Trophoblast cell (in vitro differentiated cells and primary cell): ENCODE results near the gene DOCK2.

Source experiments
- DNase-seq, 2 donors: peaks; one replicate each; pipeline ENCODE4 v3.0.0-alpha.2; 2016
- H2AFZ ChIP-seq: 2 replicates; pipeline ENCODE4 v1.6.1; 2013; ENCODE audit warnings: low read length, moderate library complexity, mild to moderate bottlenecking; ENCODE audit not compliant: insufficient read depth, poor library complexity
- H2AK5ac ChIP-seq: 2 replicates; pipeline ENCODE4 v1.6.1; 2013; ENCODE audit warnings: mild to moderate bottlenecking, low read length
- H2BK120ac ChIP-seq: 2 replicates; pipeline ENCODE4 v1.6.1; 2013; ENCODE audit warnings: low read length, mild to moderate bottlenecking, moderate library complexity; ENCODE audit not compliant: insufficient read depth, poor library complexity
- H2BK12ac ChIP-seq: 2 replicates; pipeline ENCODE4 v1.6.1; 2013; ENCODE audit warnings: mild to moderate bottlenecking, low read length, moderate library complexity
- H2BK5ac ChIP-seq: 2 replicates; pipeline ENCODE4 v1.6.1; 2013; ENCODE audit warnings: low read length, low read depth, moderate library complexity, mild to moderate bottlenecking; ENCODE audit not compliant: poor library complexity
- H3K14ac ChIP-seq: 2 replicates; pipeline ENCODE4 v1.6.1; 2013; ENCODE audit warnings: mild to moderate bottlenecking, low read length
- H3K18ac ChIP-seq: 2 replicates; pipeline ENCODE4 v1.6.1; 2013; ENCODE audit warnings: mild to moderate bottlenecking, low read length
- H3K23ac ChIP-seq: 2 replicates; pipeline ENCODE4 v1.6.1; 2013; ENCODE audit warnings: low read length
- H3K27ac ChIP-seq: 2 replicates; pipeline ENCODE4 v1.5.1; 2013; ENCODE audit warnings: low read depth, mild to moderate bottlenecking, inconsistent platforms, low read length, moderate library complexity
- H3K27me3 ChIP-seq: 2 replicates; pipeline ENCODE4 v1.6.1; 2013; ENCODE audit warnings: inconsistent platforms, mild to moderate bottlenecking, low read length, moderate library complexity; ENCODE audit not compliant: insufficient read depth
- H3K36me3 ChIP-seq, 2 experiments: 1 replicate in 1 of 2; 2 replicates in 1 of 2; pipeline ENCODE4 v1.6.1; 2013; ENCODE audit warnings: low read length in 2 of 2, mild to moderate bottlenecking in 2 of 2, moderate library complexity in 1 of 2; ENCODE audit not compliant: insufficient read depth in 2 of 2, control insufficient read depth in 1 of 2
- H3K4ac ChIP-seq: 2 replicates; pipeline ENCODE4 v1.6.1; 2013; ENCODE audit warnings: low read depth, mild to moderate bottlenecking, low read length, moderate library complexity
- H3K4me1 ChIP-seq, 2 experiments: 1 replicate in 1 of 2; 2 replicates in 1 of 2; pipeline ENCODE4 v1.6.1; 2013; ENCODE audit warnings: low read length in 2 of 2, mild to moderate bottlenecking in 2 of 2, moderate library complexity in 1 of 2; ENCODE audit not compliant: insufficient read depth in 2 of 2, control insufficient read depth in 1 of 2
- H3K4me2 ChIP-seq: 2 replicates; pipeline ENCODE4 v1.6.1; 2013; ENCODE audit warnings: inconsistent platforms, mild to moderate bottlenecking, low read length, moderate library complexity
- H3K4me3 ChIP-seq: 2 replicates; pipeline ENCODE4 v1.5.1; 2013; ENCODE audit warnings: mild to moderate bottlenecking, low read depth, low read length, inconsistent platforms
- H3K79me1 ChIP-seq: one replicate; pipeline ENCODE4 v1.6.1; 2013; ENCODE audit warnings: low read length
- H3K79me2 ChIP-seq: 2 replicates; pipeline ENCODE4 v1.6.1; 2013; ENCODE audit warnings: low read length, mild to moderate bottlenecking; ENCODE audit not compliant: control insufficient read depth, insufficient read depth, poor library complexity
- H3K9ac ChIP-seq: 2 replicates; pipeline ENCODE4 v1.6.1; 2013; ENCODE audit warnings: mild to moderate bottlenecking, low read length
- H3K9me3 ChIP-seq: 2 replicates; pipeline ENCODE4 v1.6.1; 2013; ENCODE audit warnings: low read depth, mild to moderate bottlenecking, control low read depth, inconsistent platforms, low read length; ENCODE audit not compliant: insufficient read depth
- H4K12ac ChIP-seq: 2 replicates; pipeline ENCODE4 v1.6.1; 2013; ENCODE audit warnings: low read depth, mild to moderate bottlenecking, low read length, moderate library complexity
- H4K8ac ChIP-seq: 2 replicates; pipeline ENCODE4 v1.6.1; 2013; ENCODE audit warnings: low read depth, mild to moderate bottlenecking, low read length, moderate library complexity
- H4K91ac ChIP-seq: one replicate; pipeline ENCODE4 v1.6.1; 2013; ENCODE audit warnings: low read depth, mild to moderate bottlenecking, low read length, moderate library complexity
- WGBS: extraction: QIAGEN DNeasy Blood & Tissue Kit; methylation state at CpG from one replicate; pipeline ENCODE4 v1.1.7; 2013; ENCODE audit warnings: missing lambda C conversion rate; ENCODE audit not compliant: insufficient read length, insufficient coverage; ENCODE audit errors: extremely low coverage; 5-methylcytosine and 5-hydroxymethylcytosine counted together

The DOCK2 gene

DNA sequence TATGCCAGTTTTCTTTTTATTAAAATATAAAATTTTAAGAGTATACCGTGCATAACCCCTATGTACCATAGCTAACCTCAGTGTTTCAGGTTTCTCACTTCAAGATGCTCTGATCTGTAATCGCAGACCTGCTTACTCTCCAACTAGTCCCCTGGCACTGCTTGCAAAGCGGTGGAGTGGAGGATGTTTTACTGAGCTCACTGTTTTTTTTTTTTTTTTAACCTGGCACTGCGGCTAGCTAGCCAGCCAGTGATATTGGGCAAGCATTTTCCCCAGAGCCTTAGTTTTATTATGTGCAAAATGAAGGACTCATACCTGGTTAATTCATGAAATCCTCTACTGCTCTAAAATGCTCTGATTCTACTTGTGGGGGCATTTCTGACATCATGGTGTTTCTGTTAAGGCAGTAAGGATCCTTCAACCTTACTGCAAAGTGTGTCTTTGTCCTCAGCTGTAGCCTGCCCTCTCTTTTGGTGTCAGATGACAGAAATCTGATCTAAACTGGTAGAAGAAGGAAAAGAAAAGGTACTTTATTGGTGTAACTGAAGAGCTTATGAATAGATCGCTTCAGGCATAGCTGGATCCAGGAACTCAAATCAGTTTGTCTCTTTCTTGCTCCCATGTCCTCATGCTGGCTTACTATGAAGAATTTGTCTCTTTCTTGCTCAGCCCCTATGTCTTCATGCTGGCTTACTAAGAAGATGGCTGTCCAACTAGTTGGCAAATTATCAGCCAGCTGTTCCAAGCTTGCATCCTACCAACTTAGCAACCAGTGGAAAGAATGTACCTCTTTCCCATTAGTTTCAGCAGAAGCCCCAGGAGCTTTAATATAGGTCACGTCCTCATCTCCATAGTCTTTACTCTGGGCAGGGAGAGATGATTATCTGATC lies 59.8 kb downstream of the DOCK2 start:
- H2AK5ac ChIP-seq = no peak overlapping the region
- H3K14ac ChIP-seq = no peak overlapping the region
- no peak overlapping the region for H3K27ac ChIP-seq
- H3K4me3 ChIP-seq = no peak overlapping the region
- no peaks in the 10 kb centered on the region for H3K36me3 ChIP-seq
- no peaks in the 10 kb centered on the region for H3K79me1 ChIP-seq
- H2AFZ ChIP-seq = no peak overlapping the region
- H3K4me2 ChIP-seq = no peak overlapping the region
- H3K23ac ChIP-seq = no peak overlapping the region
- no CpG with 5 or more reads among the region's 6 CpGs for WGBS
- no peak overlapping the region for H3K18ac ChIP-seq
- H3K79me2 ChIP-seq = no peaks in the 10 kb centered on the region
- H2BK12ac ChIP-seq = no peak overlapping the region
- H4K91ac ChIP-seq = no peak overlapping the region
- no peaks in the 10 kb centered on the region for H3K27me3 ChIP-seq
- no peak overlapping the region for H4K8ac ChIP-seq
- H3K9me3 ChIP-seq = no peaks in the 10 kb centered on the region
- H3K9ac ChIP-seq = no peak overlapping the region
- H3K4me1 ChIP-seq = peaks cover 0 to 5% of the 10 kb centered on the region in 2 experiments
- no peak overlapping the region for H3K4ac ChIP-seq
- peak in 1 of 2 donors; percentile 28 for DNase-seq
- H2BK120ac ChIP-seq = no peak overlapping the region
- H4K12ac ChIP-seq = no peak overlapping the region
- H2BK5ac ChIP-seq = no peak overlapping the region

DNA sequence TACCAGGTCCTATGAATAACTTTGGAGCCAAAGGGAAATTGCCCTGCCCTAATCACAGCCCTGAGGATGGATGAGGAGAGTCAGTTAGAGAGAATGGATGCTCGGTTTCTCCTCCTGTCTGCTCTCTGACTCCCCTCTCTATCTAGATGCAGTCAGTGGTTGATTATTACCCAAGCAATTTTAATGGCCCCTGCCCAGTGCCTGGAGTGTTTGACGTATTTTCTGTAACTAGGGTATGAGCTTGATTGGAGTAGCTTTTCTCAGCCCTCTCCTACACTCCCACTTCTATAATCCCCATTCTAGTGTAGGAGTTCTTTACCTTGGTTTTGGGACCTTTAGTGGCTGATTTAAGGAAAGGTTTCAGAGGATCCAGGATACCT lies 60.4 kb downstream of the DOCK2 start:
- Histone ChIP-seq H3K79me2 (no peaks in the 10 kb centered on the region), H3K4me1 (peaks cover 0 to 5% of the 10 kb centered on the region in 2 experiments), H2BK120ac (no peak overlapping the region), H2BK5ac (no peak overlapping the region), H3K14ac (no peak overlapping the region), H3K9me3 (no peaks in the 10 kb centered on the region), H3K18ac (no peak overlapping the region), H4K8ac (no peak overlapping the region), H3K4me2 (no peak overlapping the region), H3K9ac (no peak overlapping the region), H2BK12ac (no peak overlapping the region), H3K4ac (no peak overlapping the region), H4K12ac (no peak overlapping the region), H2AFZ (no peak overlapping the region), H2AK5ac (no peak overlapping the region), H4K91ac (no peak overlapping the region), H3K23ac (no peak overlapping the region), H3K27ac (no peak overlapping the region), H3K79me1 (no peaks in the 10 kb centered on the region), H3K27me3 (no peaks in the 10 kb centered on the region), H3K36me3 (no peaks in the 10 kb centered on the region), H3K4me3 (no peak overlapping the region)
- no CpG with 5 or more reads among the region's 2 CpGs for WGBS
- no peak for DNase-seq

DNA sequence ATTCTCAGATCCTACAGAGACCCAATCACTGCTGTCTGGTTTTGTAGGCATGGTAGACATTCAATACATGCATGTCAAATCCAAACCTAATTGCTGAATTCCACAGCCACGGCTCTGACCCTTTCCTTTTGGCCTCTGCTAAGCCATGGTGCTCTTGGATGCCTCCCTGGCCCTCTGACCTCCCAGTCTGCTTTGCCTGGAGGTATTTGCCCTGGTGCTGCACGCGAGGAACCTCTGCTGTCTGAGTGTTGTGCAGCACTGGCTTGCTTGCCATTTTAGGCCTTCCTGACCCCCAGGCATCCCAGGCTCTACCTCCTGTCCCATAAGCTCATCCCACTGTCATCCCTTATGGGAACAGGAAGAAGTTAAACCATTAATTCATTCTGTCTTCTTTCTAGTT lies 60.9 kb downstream of the DOCK2 start:
- H4K8ac ChIP-seq = no peak overlapping the region
- no peaks in the 10 kb centered on the region for H3K79me2 ChIP-seq
- WGBS = no CpG with 5 or more reads among the region's 3 CpGs
- no peak overlapping the region for H3K18ac ChIP-seq
- no peak overlapping the region for H2AK5ac ChIP-seq
- peaks cover 0 to 5% of the 10 kb centered on the region in 2 experiments for H3K4me1 ChIP-seq
- H3K9ac ChIP-seq = no peak overlapping the region
- no peak overlapping the region for H2BK12ac ChIP-seq
- no peaks in the 10 kb centered on the region for H3K79me1 ChIP-seq
- no peak overlapping the region for H4K91ac ChIP-seq
- H3K36me3 ChIP-seq = no peaks in the 10 kb centered on the region
- no peak overlapping the region for H2BK5ac ChIP-seq
- no peak overlapping the region for H2BK120ac ChIP-seq
- no peaks in the 10 kb centered on the region for H3K9me3 ChIP-seq
- H3K4me3 ChIP-seq = no peak overlapping the region
- H4K12ac ChIP-seq = no peak overlapping the region
- no peak overlapping the region for H3K27ac ChIP-seq
- no peak for DNase-seq
- H3K4me2 ChIP-seq = no peak overlapping the region
- H3K27me3 ChIP-seq = no peaks in the 10 kb centered on the region
- no peak overlapping the region for H3K4ac ChIP-seq
- H3K14ac ChIP-seq = no peak overlapping the region
- H3K23ac ChIP-seq = no peak overlapping the region
- no peak overlapping the region for H2AFZ ChIP-seq

GRCh38 chr5:169700611-169701010 lies 63.5 kb downstream of the DOCK2 start:
- no peak overlapping the region for H2AFZ ChIP-seq
- no peak overlapping the region for H3K4me3 ChIP-seq
- no peak overlapping the region for H3K18ac ChIP-seq
- no peak overlapping the region for H3K23ac ChIP-seq
- H3K36me3 ChIP-seq = no peaks in the 10 kb centered on the region
- H3K4ac ChIP-seq = no peak overlapping the region
- H3K4me1 ChIP-seq = peaks cover 0 to 5% of the 10 kb centered on the region in 2 experiments
- H2BK120ac ChIP-seq = no peak overlapping the region
- no peak for DNase-seq
- H3K27ac ChIP-seq = no peak overlapping the region
- no peak overlapping the region for H4K12ac ChIP-seq
- no peaks in the 10 kb centered on the region for H3K9me3 ChIP-seq
- H3K14ac ChIP-seq = no peak overlapping the region
- H2BK5ac ChIP-seq = no peak overlapping the region
- H3K79me2 ChIP-seq = no peaks in the 10 kb centered on the region
- no peak overlapping the region for H4K91ac ChIP-seq
- H2BK12ac ChIP-seq = no peak overlapping the region
- H2AK5ac ChIP-seq = no peak overlapping the region
- no peak overlapping the region for H3K9ac ChIP-seq
- H3K4me2 ChIP-seq = no peak overlapping the region
- WGBS = no CpG with 5 or more reads among the region's 5 CpGs
- H4K8ac ChIP-seq = no peak overlapping the region
- H3K79me1 ChIP-seq = no peaks in the 10 kb centered on the region
- no peaks in the 10 kb centered on the region for H3K27me3 ChIP-seq
